CD14-positive monocyte (primary cell): ENCODE measurements around the gene LMX1B. TPM values are rescaled to one million over a fixed set of nuclear protein-coding genes. Genes with fewer than 3 reads are reported as not detected.
"Not testable (repeated sequence)": the region's sequence is repeated elsewhere in the genome, so short reads cannot be mapped to it uniquely, and the experiment has no call there.

Experiments used
- DNase-seq, 3 donors: peaks; one replicate each; pipeline ENCODE4 v3.0.0-alpha.2; 2011 to 2022
- H2AFZ ChIP-seq: 2 replicates; pipeline ENCODE4 v1.6.0; 2012; ENCODE audit warnings: mild to moderate bottlenecking, low read depth, low read length, inconsistent platforms; ENCODE audit not compliant: insufficient read depth, poor library complexity, severe bottlenecking
- H3K27ac ChIP-seq, 2 donors: 1 replicate in 1 of 2; 2 replicates in 1 of 2; pipeline ENCODE4 v1.5.1; 2012 to 2013; ENCODE audit warnings: low read length in 2 of 2, control low read depth in 1 of 2, inconsistent platforms in 1 of 2, low read depth in 1 of 2, mild to moderate bottlenecking in 1 of 2
- H3K27me3 ChIP-seq, 2 donors: one replicate each; pipeline versions ENCODE4 v1.6.0 to v1.6.1; 2011 to 2013; ENCODE audit warnings: low read length in 2 of 2; ENCODE audit not compliant: control insufficient read depth in 2 of 2, insufficient read depth in 2 of 2
- H3K36me3 ChIP-seq, 2 donors: replicated peaks in 1 of 2; 1 replicate in 1 of 2; 2 replicates in 1 of 2; pipeline versions ENCODE4 v1.5.1 to v1.6.1; 2012 to 2013; ENCODE audit warnings: low read length in 2 of 2, control low read depth in 1 of 2, inconsistent platforms in 1 of 2, mild to moderate bottlenecking in 1 of 2; ENCODE audit not compliant: insufficient read depth in 2 of 2, control insufficient read depth in 1 of 2
- H3K4me1 ChIP-seq, 2 donors: 1 replicate in 1 of 2; 2 replicates in 1 of 2; pipeline versions ENCODE4 v1.5.1 to v1.6.1; 2012 to 2013; ENCODE audit warnings: low read length in 2 of 2, control low read depth in 1 of 2, inconsistent platforms in 1 of 2, mild to moderate bottlenecking in 1 of 2, moderate library complexity in 1 of 2; ENCODE audit not compliant: insufficient read depth in 2 of 2, control insufficient read depth in 1 of 2
- H3K4me2 ChIP-seq: replicated peaks from 2 replicates; pipeline ENCODE3; 2012; ENCODE audit warnings: low read length, moderate library complexity, mild to moderate bottlenecking; ENCODE audit not compliant: poor library complexity, severe bottlenecking; ENCODE audit errors: extremely low read depth
- H3K4me3 ChIP-seq, 3 experiments: fragments of 200-600 bp in 1 of 3; sonication (generic) in 1 of 3; replicated peaks in 1 of 3; 1 replicate in 2 of 3; 2 replicates in 1 of 3; pipeline ENCODE4 v1.5.1; 2011 to 2013; ENCODE audit warnings: low read length in 3 of 3, mild to moderate bottlenecking in 3 of 3, control low read depth in 2 of 3, low read depth in 2 of 3, inconsistent platforms in 1 of 3, moderate library complexity in 1 of 3
- H3K79me2 ChIP-seq: 2 replicates; pipeline ENCODE4 v1.6.0; 2012; ENCODE audit warnings: mild to moderate bottlenecking, control low read depth, inconsistent platforms, low read length, moderate library complexity; ENCODE audit not compliant: insufficient read depth
- H3K9ac ChIP-seq: 2 replicates; pipeline ENCODE4 v1.6.0; 2017; ENCODE audit warnings: low read length, mild to moderate bottlenecking; ENCODE audit not compliant: insufficient read depth, poor library complexity, severe bottlenecking
- H3K9me3 ChIP-seq, 2 donors: replicated peaks in 1 of 2; 1 replicate in 1 of 2; 2 replicates in 1 of 2; pipeline versions ENCODE4 v1.5.1 to v1.6.1; 2012 to 2013; ENCODE audit warnings: low read length in 2 of 2, control low read depth in 1 of 2; ENCODE audit not compliant: control insufficient read depth in 1 of 2, insufficient read depth in 1 of 2
- H4K20me1 ChIP-seq: 2 replicates; pipeline ENCODE4 v1.6.0; 2012; ENCODE audit warnings: mild to moderate bottlenecking, low read length, control low read depth, moderate library complexity; ENCODE audit not compliant: insufficient read depth
- H3K27ac Mint-ChIP-seq, 7 donors: one replicate each; pipeline ENCODE4 v1.8.0; 2020; ENCODE audit warnings: mild to moderate bottlenecking in 7 of 7, mixed read lengths in 7 of 7, moderate library complexity in 6 of 7, inconsistent platforms in 2 of 7
- H3K27me3 Mint-ChIP-seq, 3 donors: one replicate each; pipeline ENCODE4 v1.8.0; 2021 to 2022; ENCODE audit warnings: low read depth in 3 of 3, mild to moderate bottlenecking in 3 of 3, mixed read lengths in 3 of 3, moderate library complexity in 3 of 3, inconsistent platforms in 1 of 3
- H3K36me3 Mint-ChIP-seq, 2 donors: one replicate each; pipeline ENCODE4 v1.8.0; 2020; ENCODE audit warnings: mixed read lengths in 2 of 2, inconsistent platforms in 1 of 2, mild to moderate bottlenecking in 1 of 2
- H3K4me1 Mint-ChIP-seq: one replicate; pipeline ENCODE4 v1.8.0; 2020; ENCODE audit warnings: mild to moderate bottlenecking, mixed read lengths
- H3K4me3 Mint-ChIP-seq, 2 donors: one replicate each; pipeline ENCODE4 v1.8.0; 2020; ENCODE audit warnings: mild to moderate bottlenecking in 2 of 2, mixed read lengths in 2 of 2, moderate library complexity in 1 of 2
- H3K9me3 Mint-ChIP-seq, 7 donors: one replicate each; pipeline ENCODE4 v1.8.0; 2020 to 2022; ENCODE audit warnings: mixed read lengths in 7 of 7, mild to moderate bottlenecking in 6 of 7, moderate library complexity in 6 of 7, inconsistent platforms in 2 of 7
- WGBS: methylation state at CpG from one replicate; pipeline ENCODE4 v1.1.5; 2013; ENCODE audit warnings: missing lambda C conversion rate; ENCODE audit not compliant: insufficient coverage; 5-methylcytosine and 5-hydroxymethylcytosine counted together
- intact Hi-C, 2 donors: fragments of 100-400 bp; cut with micrococcal nuclease; formaldehyde crosslinking; loops; one replicate each; pipeline versions ENCODE4 v1.15.0 to v1.15.1; 2023
- polyA plus RNA-seq, 3 donors: library from polyadenylated mRNA; depleted of rRNA in 1 of 3; unstranded in 2 of 3; stranded (reverse) in 1 of 3; fragments of 300-500 nt in 2 of 3; fragments of >200 nt in 1 of 3; fragmentation: Illumina TruSeq in 2 of 3; gene quantifications; 1 replicate in 2 of 3; 2 replicates in 1 of 3; pipeline ENCODE4 v1.2.3, GENCODE V29; 2012 to 2021
- TF ChIP-seq, protein P1 (sequence below): fragments of 200-600 bp; IDR thresholded peaks from one replicate; pipeline ENCODE4 v1.8.0; 2022; ENCODE audit warnings: antibody characterized with exemption, mild to moderate bottlenecking

LMX1B gene
- polyA plus RNA-seq, 3 donors: not detected

GRCh38 chr9:126728210-126728609, 114.5 kb downstream of the LMX1B start:
- WGBS: 95% methylated on average over 6 of the region's 8 CpGs
- H3K27ac Mint-ChIP-seq, H3K9me3 Mint-ChIP-seq, H4K20me1 ChIP-seq, DNase-seq, H3K4me3 ChIP-seq, intact Hi-C loops, H3K36me3 ChIP-seq, H3K4me3 Mint-ChIP-seq, H3K9me3 ChIP-seq, H3K4me2 ChIP-seq, H3K79me2 ChIP-seq, H3K9ac ChIP-seq, H3K4me1 ChIP-seq, H2AFZ ChIP-seq, H3K36me3 Mint-ChIP-seq, H3K27ac ChIP-seq, H3K27me3 ChIP-seq: not testable (repeated sequence)
- Mint-ChIP-seq H3K4me1 (peaks cover 11% of the 10 kb centered on the region), H3K27me3 (peaks cover 10 to 20% (median 11%) of the 10 kb centered on the region in 3 donors)

DNA sequence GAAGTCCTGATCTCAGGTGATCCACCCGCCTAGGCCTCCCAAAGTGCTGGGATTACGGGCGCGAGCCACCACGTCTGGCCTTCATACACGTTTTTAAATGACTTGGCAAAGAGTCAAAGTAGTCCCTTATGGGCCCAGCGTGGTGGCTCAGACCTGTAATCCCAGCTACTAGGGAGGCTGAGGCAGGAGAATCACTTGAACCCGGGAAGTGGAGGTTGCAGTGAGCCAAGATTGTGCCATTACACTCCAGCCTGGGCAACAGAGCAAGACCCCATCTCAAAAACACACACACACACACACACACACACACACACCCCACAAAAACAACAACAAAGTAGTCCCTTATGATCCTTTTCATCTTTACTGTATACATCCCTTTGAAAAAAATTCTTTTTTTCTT, 116.9 kb downstream of the LMX1B start:
- DNase-seq, H3K4me3 ChIP-seq, H3K9ac ChIP-seq, H3K4me1 Mint-ChIP-seq, H2AFZ ChIP-seq, H3K36me3 Mint-ChIP-seq, H3K27ac Mint-ChIP-seq, H3K27ac ChIP-seq, H4K20me1 ChIP-seq, H3K79me2 ChIP-seq, H3K27me3 ChIP-seq, H3K27me3 Mint-ChIP-seq, H3K4me2 ChIP-seq, H3K4me3 Mint-ChIP-seq, intact Hi-C loops, H3K36me3 ChIP-seq, H3K4me1 ChIP-seq: not testable (repeated sequence)
- 97% methylated on average over 7 of the region's 8 CpGs for WGBS
- H3K9me3 Mint-ChIP-seq: peaks cover 12 to 24% (median 19%) of the 10 kb centered on the region in 7 donors
- H3K9me3 ChIP-seq: peaks cover 11 to 16% of the 10 kb centered on the region in 2 donors

- Mint-ChIP-seq H3K27me3 (peaks cover 1 to 6% (median 2%) of the 10 kb centered on the region in 3 donors), H3K27ac (no peak overlapping the region), H3K9me3 (peaks cover 12 to 28% (median 26%) of the 10 kb centered on the region in 7 donors), H3K36me3 (no peaks in the 10 kb centered on the region), H3K4me1 (peaks cover 5% of the 10 kb centered on the region), H3K4me3 (no peak overlapping the region)
- no peak overlapping the region for H3K4me3 ChIP-seq
- WGBS: no CpG with 5 or more reads among the region's 3 CpGs
- TF ChIP-seq, protein P1, sequence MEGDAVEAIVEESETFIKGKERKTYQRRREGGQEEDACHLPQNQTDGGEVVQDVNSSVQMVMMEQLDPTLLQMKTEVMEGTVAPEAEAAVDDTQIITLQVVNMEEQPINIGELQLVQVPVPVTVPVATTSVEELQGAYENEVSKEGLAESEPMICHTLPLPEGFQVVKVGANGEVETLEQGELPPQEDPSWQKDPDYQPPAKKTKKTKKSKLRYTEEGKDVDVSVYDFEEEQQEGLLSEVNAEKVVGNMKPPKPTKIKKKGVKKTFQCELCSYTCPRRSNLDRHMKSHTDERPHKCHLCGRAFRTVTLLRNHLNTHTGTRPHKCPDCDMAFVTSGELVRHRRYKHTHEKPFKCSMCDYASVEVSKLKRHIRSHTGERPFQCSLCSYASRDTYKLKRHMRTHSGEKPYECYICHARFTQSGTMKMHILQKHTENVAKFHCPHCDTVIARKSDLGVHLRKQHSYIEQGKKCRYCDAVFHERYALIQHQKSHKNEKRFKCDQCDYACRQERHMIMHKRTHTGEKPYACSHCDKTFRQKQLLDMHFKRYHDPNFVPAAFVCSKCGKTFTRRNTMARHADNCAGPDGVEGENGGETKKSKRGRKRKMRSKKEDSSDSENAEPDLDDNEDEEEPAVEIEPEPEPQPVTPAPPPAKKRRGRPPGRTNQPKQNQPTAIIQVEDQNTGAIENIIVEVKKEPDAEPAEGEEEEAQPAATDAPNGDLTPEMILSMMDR: no peak
- H3K9ac ChIP-seq: no peak overlapping the region
- peaks cover 16 to 17% of the 10 kb centered on the region in 2 donors for H3K9me3 ChIP-seq
- DNase-seq: no peak
- H3K4me2 ChIP-seq: no peak overlapping the region
- no peaks in the 10 kb centered on the region for H3K36me3 ChIP-seq
- no peaks in the 10 kb centered on the region for H4K20me1 ChIP-seq
- no peaks in the 10 kb centered on the region for H3K79me2 ChIP-seq
- H3K27me3 ChIP-seq: no peaks in the 10 kb centered on the region
- H3K27ac ChIP-seq: no peak overlapping the region
- peaks cover 0 to 3% of the 10 kb centered on the region in 2 donors for H3K4me1 ChIP-seq
- intact Hi-C loops: no loop called here
- H2AFZ ChIP-seq: no peak overlapping the region
Measured at GRCh38 chr9:126733005-126733404, 119.3 kb downstream of the LMX1B start.
